Psoas muscle (tissue), 8 donors: ENCODE results near the gene MAX. TPM values are rescaled to one million over a fixed set of nuclear protein-coding genes. Genes with fewer than 3 reads are reported as not detected.
"Not testable (repeated sequence)": the region's sequence is repeated elsewhere in the genome, so short reads cannot be mapped to it uniquely, and the experiment has no call there.

Experiments used
- ATAC-seq, 4 donors: fragments of 200-7000 bp; cut with Tn5 transposase; one replicate each; pipeline ENCODE4 v1.9.1; 2020; ENCODE audit warnings: moderate library complexity in 3 of 4, mild to moderate bottlenecking in 2 of 4
- DNase-seq, 2 donors: peaks; one replicate each; pipeline ENCODE4 v3.0.0-alpha.2; 2020
- H3K27ac ChIP-seq: fragments of 200-600 bp; one replicate; pipeline ENCODE4 v1.8.0; 2022
- H3K27me3 ChIP-seq, 3 donors: fragments of 200-600 bp in 1 of 3; one replicate each; pipeline versions ENCODE4 v1.6.1 to v1.8.0; 2013 to 2022; ENCODE audit warnings: low read length in 2 of 3, mild to moderate bottlenecking in 2 of 3, moderate library complexity in 1 of 3; ENCODE audit not compliant: insufficient read depth in 3 of 3
- H3K36me3 ChIP-seq, 2 donors: fragments of 200-600 bp in 1 of 2; one replicate each; pipeline versions ENCODE4 v1.6.1 to v1.8.0; 2013 to 2022; ENCODE audit warnings: low read depth in 1 of 2, mild to moderate bottlenecking in 1 of 2, moderate library complexity in 1 of 2; ENCODE audit not compliant: insufficient read depth in 1 of 2
- H3K4me1 ChIP-seq: fragments of 200-600 bp; one replicate; pipeline ENCODE4 v1.8.0; 2022
- H3K4me3 ChIP-seq: fragments of 200-600 bp; one replicate; pipeline ENCODE4 v1.8.0; 2022; ENCODE audit warnings: mild to moderate bottlenecking
- H3K9me3 ChIP-seq: fragments of 200-600 bp; one replicate; pipeline ENCODE4 v1.8.0; 2022
- WGBS, 3 donors: extraction: QIAGEN DNeasy Blood & Tissue Kit; methylation state at CpG; one replicate each; pipeline versions ENCODE4 v1.1.6 to v1.1.7; 2013; 5-methylcytosine and 5-hydroxymethylcytosine counted together
- intact Hi-C, 2 donors: fragments of 100-400 bp; cut with DNase I; formaldehyde crosslinking; loops; one replicate each; pipeline versions ENCODE4 v1.11.0 to v1.14.2; 2022
- polyA plus RNA-seq, 3 donors: library from polyadenylated mRNA; stranded (reverse); fragments of 200-250 nt; gene quantifications; one replicate each; pipeline ENCODE4 v1.2.3, GENCODE V29; 2013
- total RNA-seq, 4 donors: library from RNA; stranded (reverse); fragmentation: NEBNext Ultra II Directional in 2 of 4; extraction: Animal tissue kit (Norgen Biotek cat#: 25700) in 2 of 4; gene quantifications; one replicate each; pipeline versions ENCODE4 v1.2.1 to v1.2.4, GENCODE V29; 2021 to 2023
- TF ChIP-seq, protein P1 (sequence below): fragments of 200-600 bp; IDR thresholded peaks from one replicate; pipeline ENCODE4 v1.8.0; 2022; ENCODE audit warnings: antibody characterized with exemption
- donor health status: healthy with polysubstance abuse.
- donor health status: DM: no; HTN: no; CAD: no; lungs with moderate emphysema.
- donor health status: Bipolar disorder and iron deficiency.
- donor health status: healthy.
- donor health status: DM: yes; HTN: yes; CAD: no.
- donor health status: DM: no; HTN: no; CAD: no.
- donor health status: DM: no; HTN: no; CAD: no.
- donor health status: DM: yes; HTN: yes; CAD: no.

Gene MAX
- total and polyA plus RNA-seq, 7 donors = 44.5 to 115 (median 50.6) TPM

DNA sequence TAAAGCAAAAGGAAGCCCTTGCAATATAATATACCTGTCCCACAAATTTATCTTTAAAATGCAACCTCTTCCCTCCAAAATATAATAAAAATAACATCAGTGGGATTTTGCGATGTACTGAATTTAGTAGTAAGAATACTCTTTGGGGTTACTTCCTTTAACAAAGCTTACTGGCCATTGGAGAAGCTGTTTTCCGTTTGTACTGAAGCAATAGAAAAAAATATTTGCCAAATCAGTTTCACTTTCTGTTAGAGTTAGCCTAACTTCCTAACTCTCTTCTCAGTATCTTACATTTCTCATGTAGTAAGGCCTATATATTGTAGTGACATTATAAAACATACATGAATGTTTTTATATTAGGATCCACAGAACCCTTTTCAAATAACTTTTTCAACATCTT is 3.7 kb downstream of the MAX start:
- TF ChIP-seq, protein P1, sequence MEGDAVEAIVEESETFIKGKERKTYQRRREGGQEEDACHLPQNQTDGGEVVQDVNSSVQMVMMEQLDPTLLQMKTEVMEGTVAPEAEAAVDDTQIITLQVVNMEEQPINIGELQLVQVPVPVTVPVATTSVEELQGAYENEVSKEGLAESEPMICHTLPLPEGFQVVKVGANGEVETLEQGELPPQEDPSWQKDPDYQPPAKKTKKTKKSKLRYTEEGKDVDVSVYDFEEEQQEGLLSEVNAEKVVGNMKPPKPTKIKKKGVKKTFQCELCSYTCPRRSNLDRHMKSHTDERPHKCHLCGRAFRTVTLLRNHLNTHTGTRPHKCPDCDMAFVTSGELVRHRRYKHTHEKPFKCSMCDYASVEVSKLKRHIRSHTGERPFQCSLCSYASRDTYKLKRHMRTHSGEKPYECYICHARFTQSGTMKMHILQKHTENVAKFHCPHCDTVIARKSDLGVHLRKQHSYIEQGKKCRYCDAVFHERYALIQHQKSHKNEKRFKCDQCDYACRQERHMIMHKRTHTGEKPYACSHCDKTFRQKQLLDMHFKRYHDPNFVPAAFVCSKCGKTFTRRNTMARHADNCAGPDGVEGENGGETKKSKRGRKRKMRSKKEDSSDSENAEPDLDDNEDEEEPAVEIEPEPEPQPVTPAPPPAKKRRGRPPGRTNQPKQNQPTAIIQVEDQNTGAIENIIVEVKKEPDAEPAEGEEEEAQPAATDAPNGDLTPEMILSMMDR = no peak
- Histone ChIP-seq H3K27ac (peak overlapping the region; percentile 6), H3K36me3 (peaks cover 0 to 18% of the 10 kb centered on the region in 2 donors), H3K4me3 (peak overlapping the region; percentile 94), H3K4me1 (peaks cover 77% of the 10 kb centered on the region), H3K9me3 (no peaks in the 10 kb centered on the region), H3K27me3 (no peaks in the 10 kb centered on the region)
- ATAC-seq (no peak), DNase-seq (no peak)
- intact Hi-C loops = loop anchor here in 1 of 2 donors (5.0 kb wide), 1 partner anchor 111 kb away; the partner anchor contains the start of gene FNTB
- 31 to 47% (median 44%) methylated on average over 2 of the region's 2 CpGs for WGBS, 3 donors

DNA sequence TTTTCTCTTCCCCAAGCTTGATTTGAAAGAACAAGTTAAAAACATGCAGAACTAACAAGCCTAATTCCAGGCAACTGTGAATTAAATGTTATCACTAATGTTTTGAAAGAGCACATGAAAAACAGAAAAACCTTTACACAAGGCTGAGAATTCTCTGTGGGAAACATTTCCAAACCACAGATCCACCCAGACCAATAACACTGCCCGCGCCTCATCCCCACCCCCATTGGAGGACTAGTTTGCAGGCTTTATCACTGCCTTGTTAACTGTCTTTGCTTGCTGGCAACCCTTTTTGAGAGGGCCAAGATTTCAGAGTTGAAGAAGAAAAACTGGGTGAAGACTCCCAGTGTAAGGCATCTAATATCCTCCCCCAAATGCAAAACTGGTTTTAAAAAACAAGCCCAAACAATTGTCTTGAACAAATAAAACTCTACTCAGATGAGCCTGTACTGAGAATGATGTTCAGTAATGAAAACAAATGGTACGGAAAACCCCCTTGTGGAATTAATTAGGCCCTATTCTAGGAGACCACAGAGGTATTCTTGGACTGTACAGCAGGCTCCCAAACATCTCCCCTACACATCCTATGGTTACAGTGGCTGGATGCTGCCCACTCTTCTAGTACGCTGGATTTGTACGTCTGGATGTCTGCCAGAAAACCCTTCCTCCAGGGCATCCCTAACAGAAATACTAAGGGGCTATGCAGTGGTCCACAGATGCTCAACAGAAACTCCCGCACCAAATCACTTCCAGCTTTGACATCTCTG is 5.8 kb downstream of the MAX start:
- DNase-seq = no peak
- H3K9me3 ChIP-seq = no peaks in the 10 kb centered on the region
- TF ChIP-seq, protein P1 = no peak
- intact Hi-C loops = loop anchor here in 1 of 2 donors (5.0 kb wide), 1 partner anchor 109 kb away; the partner anchor contains the start of gene FNTB
- no peaks in the 10 kb centered on the region for H3K27me3 ChIP-seq
- H3K36me3 ChIP-seq = peaks cover 11 to 39% of the 10 kb centered on the region in 2 donors
- WGBS, 3 donors = 39 to 45% (median 41%) methylated on average over 6 of the region's 6 CpGs
- H3K27ac ChIP-seq = peak overlapping the region; percentile 64
- peak overlapping the region; percentile 31 for H3K4me3 ChIP-seq
- ATAC-seq = peak in 1 of 4 donors; percentile 24
- H3K4me1 ChIP-seq = peaks cover 95% of the 10 kb centered on the region

DNA sequence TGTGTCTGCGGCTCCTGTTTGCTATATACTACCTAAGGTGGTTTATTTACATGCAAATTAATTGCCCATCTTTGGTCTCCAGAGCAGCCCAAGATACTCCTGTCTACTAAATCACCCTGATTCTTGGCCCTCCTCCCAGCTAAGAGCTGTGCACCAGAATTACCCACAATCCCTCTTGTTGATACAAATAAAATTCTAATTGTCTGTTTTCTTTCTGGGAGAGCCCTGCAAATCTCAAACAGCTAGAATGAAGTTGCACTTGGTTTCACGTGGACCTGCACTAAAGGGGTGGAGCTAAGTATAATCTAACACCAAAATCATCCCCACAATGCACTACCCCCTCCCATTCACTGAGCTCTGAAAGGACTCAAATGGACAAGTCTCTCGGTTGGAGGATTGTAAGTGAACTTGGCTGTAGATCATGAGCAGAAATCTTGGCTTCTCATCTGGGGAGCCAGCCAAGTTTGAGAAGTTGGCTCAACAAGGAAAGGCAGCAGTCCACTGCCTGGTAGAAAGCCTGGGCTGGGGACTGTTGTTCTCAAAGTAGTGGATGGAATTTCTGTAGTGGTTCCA is 6.6 kb downstream of the MAX start:
- H3K27ac ChIP-seq = peak overlapping the region; percentile 64
- intact Hi-C loops = loop anchor here in 1 of 2 donors (5.0 kb wide), 1 partner anchor 108 kb away; the partner anchor contains the start of gene FNTB
- WGBS, 3 donors = 9 to 17% (median 10%) methylated on average over 3 of the region's 3 CpGs
- TF ChIP-seq, protein P1 = no peak
- no peaks in the 10 kb centered on the region for H3K27me3 ChIP-seq
- peak overlapping the region; percentile 31 for H3K4me3 ChIP-seq
- H3K4me1 ChIP-seq = peaks cover 95% of the 10 kb centered on the region
- H3K36me3 ChIP-seq = peaks cover 14 to 42% of the 10 kb centered on the region in 2 donors
- DNase-seq (peak; percentile 55 to 74), ATAC-seq (peak; percentile 77 to 90 (median 81))
- no peaks in the 10 kb centered on the region for H3K9me3 ChIP-seq

DNA sequence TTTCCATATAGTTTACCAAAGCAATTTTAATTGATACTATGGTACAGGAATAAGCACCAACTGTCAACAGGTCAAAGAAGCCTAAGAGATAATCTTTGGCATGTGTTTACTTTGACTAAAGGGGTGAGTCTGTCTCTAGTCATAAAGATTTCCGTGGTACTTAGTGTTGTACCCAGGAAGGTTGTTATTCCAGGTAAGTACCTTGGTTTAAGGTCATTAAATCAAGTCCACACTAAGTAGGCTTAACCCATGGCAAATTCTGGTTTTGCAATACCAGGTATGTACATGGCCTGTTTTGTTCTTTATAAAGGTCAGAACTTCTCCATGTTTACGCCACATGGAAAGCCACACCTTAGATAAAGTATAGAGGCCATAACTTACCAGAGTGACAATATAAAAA is 10.0 kb downstream of the MAX start:
- peaks cover 16 to 67% of the 10 kb centered on the region in 2 donors for H3K36me3 ChIP-seq
- no peaks in the 10 kb centered on the region for H3K27me3 ChIP-seq
- TF ChIP-seq, protein P1 = no peak
- peak overlapping the region; percentile 23 for H3K27ac ChIP-seq
- DNase-seq (no peak), ATAC-seq (no peak)
- H3K4me3 ChIP-seq = no peak overlapping the region
- WGBS, 3 donors = 88 to 93% (median 89%) methylated on average over 2 of the region's 2 CpGs
- peaks cover 70% of the 10 kb centered on the region for H3K4me1 ChIP-seq
- no peaks in the 10 kb centered on the region for H3K9me3 ChIP-seq
- intact Hi-C loops = no loop called here

DNA sequence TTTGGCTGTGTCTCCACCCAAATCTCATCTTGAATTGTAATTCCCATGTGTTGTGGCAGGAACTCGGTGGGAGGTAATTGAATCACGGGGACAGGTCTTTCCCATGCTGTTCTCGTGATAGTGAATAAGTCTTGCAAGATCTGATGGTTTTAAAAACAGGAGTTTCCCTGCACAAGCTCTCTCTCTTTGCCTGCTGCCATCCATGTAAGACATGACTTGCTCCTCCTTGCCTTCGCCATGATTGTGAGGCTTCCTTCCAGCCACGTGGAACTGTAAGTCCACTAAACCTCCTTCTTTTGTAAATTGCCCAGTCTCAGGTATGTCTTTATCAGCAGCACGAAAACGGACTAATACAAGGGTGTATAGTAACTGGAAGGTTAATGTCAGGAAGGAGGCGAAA is 14.5 kb downstream of the MAX start:
- H3K27ac ChIP-seq, intact Hi-C loops, DNase-seq, H3K4me3 ChIP-seq, H3K9me3 ChIP-seq, ATAC-seq, H3K27me3 ChIP-seq: not testable (repeated sequence)
- H3K36me3 ChIP-seq = peaks cover 13 to 75% of the 10 kb centered on the region in 2 donors
- peaks cover 56% of the 10 kb centered on the region for H3K4me1 ChIP-seq
- WGBS, 3 donors = 93 to 99% (median 95%) methylated on average over 8 of the region's 8 CpGs

DNA sequence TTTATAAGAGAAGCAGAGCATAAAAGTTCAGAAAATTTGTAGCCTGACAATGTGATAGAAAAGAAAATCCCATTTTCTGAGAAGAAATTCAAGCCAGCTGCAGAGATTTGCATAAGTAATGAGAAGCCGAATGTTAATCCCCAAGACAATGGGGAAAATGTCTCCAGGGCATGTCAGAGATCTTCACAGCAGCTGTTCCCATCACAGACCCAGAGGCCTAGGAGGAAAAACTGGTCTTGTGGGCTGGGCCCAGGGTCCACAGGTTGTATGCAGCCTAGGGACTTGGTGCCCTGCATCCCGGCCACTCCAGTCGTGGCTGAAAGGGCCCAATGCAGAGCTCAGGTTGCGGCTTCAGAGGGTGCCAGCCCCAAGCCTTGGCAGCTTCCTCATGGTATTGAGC is 15.6 kb downstream of the MAX start:
- 50 to 88% (median 59%) methylated on average over 4 of the region's 4 CpGs for WGBS, 3 donors
- H3K27me3 ChIP-seq, H3K4me3 ChIP-seq, H3K27ac ChIP-seq, DNase-seq, intact Hi-C loops, ATAC-seq, H3K9me3 ChIP-seq: not testable (repeated sequence)
- Histone ChIP-seq H3K4me1 (peaks cover 57% of the 10 kb centered on the region), H3K36me3 (peaks cover 6 to 75% of the 10 kb centered on the region in 2 donors)
